ENCODE results near the gene JAG1.

The JAG1 gene

GRCh38 chr20:10667560-10668167, 6.1 kb downstream of the JAG1 start:
- DNase-seq = no peak

GRCh38 chr20:10667077-10667401, 6.8 kb downstream of the JAG1 start:
- DNase-seq = no peak

- DNase-seq = no peak
Measured at GRCh38 chr20:10666221-10667076, 7.3 kb downstream of the JAG1 start.

GRCh38 chr20:10665791-10666190, 8.0 kb downstream of the JAG1 start:
- DNase-seq = no peak

GRCh38 chr20:10665027-10665561, 8.7 kb downstream of the JAG1 start:
- DNase-seq = no peak

GRCh38 chr20:10663756-10664155, 10.0 kb downstream of the JAG1 start:
- no peak for DNase-seq

- DNase-seq = no peak
Measured at GRCh38 chr20:10662661-10663458, 10.9 kb downstream of the JAG1 start.

GRCh38 chr20:10662151-10662550, 11.6 kb downstream of the JAG1 start:
- DNase-seq = no peak

GRCh38 chr20:10661261-10661660, 12.5 kb downstream of the JAG1 start:
- no peak for DNase-seq

GRCh38 chr20:10660661-10661060, 13.1 kb downstream of the JAG1 start:
- no peak for DNase-seq

- DNase-seq = no peak
Measured at GRCh38 chr20:10659651-10660601, 13.9 kb downstream of the JAG1 start.

GRCh38 chr20:10658876-10659632, 14.7 kb downstream of the JAG1 start:
- DNase-seq = no peak

GRCh38 chr20:10658051-10658823, 15.6 kb downstream of the JAG1 start:
- no peak for DNase-seq

GRCh38 chr20:10657453-10657852, 16.3 kb downstream of the JAG1 start:
- DNase-seq = no peak

GRCh38 chr20:10655720-10656669, 17.8 kb downstream of the JAG1 start:
- DNase-seq = no peak

- no peak for DNase-seq
Measured at GRCh38 chr20:10654630-10655029, 19.2 kb downstream of the JAG1 start.

- DNase-seq = no peak
Measured at GRCh38 chr20:10654250-10654610, 19.6 kb downstream of the JAG1 start.

- no peak for DNase-seq
Measured at GRCh38 chr20:10653599-10654249, 20.1 kb downstream of the JAG1 start.

GRCh38 chr20:10652660-10653261, 21.0 kb downstream of the JAG1 start:
- no peak for DNase-seq
